Ovary (tissue), 3 donors: Measurements from ENCODE around the gene NRXN3.

Experiments
- POLR2A ChIP-seq: fragments of 450-650 bp; IDR thresholded peaks from one replicate; pipeline ENCODE4 v1.6.1; 2017; ENCODE audit warnings: antibody characterized with exemption, mild to moderate bottlenecking, moderate library complexity
- TF ChIP-seq, protein P1 (sequence below), 3 donors: fragments of 450-650 bp in 2 of 3; fragments of 200-600 bp in 1 of 3; IDR thresholded peaks; one replicate each; pipeline versions ENCODE4 v1.5.1 to v1.8.0; 2016 to 2022; ENCODE audit warnings: antibody characterized with exemption in 3 of 3, mild to moderate bottlenecking in 1 of 3
- donor health status: DM: no; HTN: no; CAD: no.

DNA sequence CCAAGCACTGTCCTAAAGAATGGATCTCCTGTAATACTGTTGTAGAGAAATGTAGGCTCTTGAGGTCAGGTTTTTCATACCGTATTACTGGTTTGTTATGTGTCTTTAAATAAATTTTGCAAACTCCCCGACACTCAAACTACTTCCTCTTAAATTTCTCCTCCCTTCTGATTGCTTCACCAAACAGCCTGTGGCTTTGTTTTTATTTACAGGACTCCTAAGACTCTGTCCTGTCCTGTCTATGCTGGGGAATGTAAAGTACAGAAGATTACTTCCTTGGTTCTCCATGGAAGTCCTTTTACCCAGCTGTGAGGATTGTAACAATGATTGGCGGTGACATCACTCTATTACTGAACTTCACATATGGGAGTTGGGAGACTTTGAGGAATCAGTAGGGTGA, 1167.6 kb downstream of the NRXN3 start:
- TF ChIP-seq, protein P1, sequence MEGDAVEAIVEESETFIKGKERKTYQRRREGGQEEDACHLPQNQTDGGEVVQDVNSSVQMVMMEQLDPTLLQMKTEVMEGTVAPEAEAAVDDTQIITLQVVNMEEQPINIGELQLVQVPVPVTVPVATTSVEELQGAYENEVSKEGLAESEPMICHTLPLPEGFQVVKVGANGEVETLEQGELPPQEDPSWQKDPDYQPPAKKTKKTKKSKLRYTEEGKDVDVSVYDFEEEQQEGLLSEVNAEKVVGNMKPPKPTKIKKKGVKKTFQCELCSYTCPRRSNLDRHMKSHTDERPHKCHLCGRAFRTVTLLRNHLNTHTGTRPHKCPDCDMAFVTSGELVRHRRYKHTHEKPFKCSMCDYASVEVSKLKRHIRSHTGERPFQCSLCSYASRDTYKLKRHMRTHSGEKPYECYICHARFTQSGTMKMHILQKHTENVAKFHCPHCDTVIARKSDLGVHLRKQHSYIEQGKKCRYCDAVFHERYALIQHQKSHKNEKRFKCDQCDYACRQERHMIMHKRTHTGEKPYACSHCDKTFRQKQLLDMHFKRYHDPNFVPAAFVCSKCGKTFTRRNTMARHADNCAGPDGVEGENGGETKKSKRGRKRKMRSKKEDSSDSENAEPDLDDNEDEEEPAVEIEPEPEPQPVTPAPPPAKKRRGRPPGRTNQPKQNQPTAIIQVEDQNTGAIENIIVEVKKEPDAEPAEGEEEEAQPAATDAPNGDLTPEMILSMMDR (IDR thresholded peaks at IDR 0.05), result no peak
- no peak for TF ChIP-seq POLR2A
